Endothelial cell of umbilical vein (primary cell): Measurements from ENCODE around the gene RASL10A. TPM values are rescaled to one million over a fixed set of nuclear protein-coding genes. Genes with fewer than 3 reads are reported as not detected.

Source experiments
- BruUV-seq: library from RNA; stranded (reverse); fragments of 400-500 nt; replicated peaks from 2 replicates; lab custom pipeline; 2021; lab: Mats Ljungman, UMichigan
- CTCF ChIA-PET: fragments of 300-600, 350-600 bp; sonication (Branson Sonifier 250); formaldehyde crosslinking; loops from one replicate; lab custom pipeline; 2021; ENCODE audit warnings: antibody characterized with exemption, inconsistent platforms; lab: Charles Lee
- POLR2A ChIA-PET: fragments of 300-600, 350-600 bp; sonication (Branson Sonifier 250); formaldehyde crosslinking; loops from one replicate; lab custom pipeline; 2021; ENCODE audit warnings: antibody characterized with exemption, inconsistent platforms; lab: Charles Lee
- DNase-seq: peaks from one replicate; pipeline ENCODE4 v3.0.0-alpha.2; 2011; ENCODE audit warnings: low read depth, low spot score
- FAIRE-seq: peaks from 2 replicates; lab custom pipeline; 2011; peaks lifted over from hg19 to GRCh38; lab: Jason Lieb, UNC
- H2AFZ ChIP-seq: 2 replicates; pipeline ENCODE4 v1.6.0; 2012; ENCODE audit warnings: low read depth, low read length, control low read depth, inconsistent platforms
- H3K27ac ChIP-seq: 2 replicates; pipeline ENCODE4 v1.5.1; 2011; ENCODE audit warnings: low read depth, mild to moderate bottlenecking, control low read depth, low read length, moderate library complexity; ENCODE audit not compliant: insufficient read depth
- H3K27me3 ChIP-seq, 2 experiments: 2 replicates each; pipeline versions ENCODE4 v1.6.0 to v1.6.1; 2011; ENCODE audit warnings: low read length in 2 of 2, mixed read lengths in 1 of 2; ENCODE audit not compliant: control insufficient read depth in 2 of 2, insufficient read depth in 2 of 2
- H3K36me3 ChIP-seq, 2 experiments: 2 replicates in 1 of 2; 3 replicates in 1 of 2; pipeline ENCODE4 v1.5.1; 2011; ENCODE audit warnings: low read length in 2 of 2, mild to moderate bottlenecking in 1 of 2, moderate library complexity in 1 of 2; ENCODE audit not compliant: control insufficient read depth in 2 of 2, insufficient read depth in 2 of 2; ENCODE audit errors: extremely low read depth in 1 of 2
- H3K4me1 ChIP-seq: 3 replicates; pipeline ENCODE4 v1.5.1; 2011; ENCODE audit warnings: mild to moderate bottlenecking, low read length; ENCODE audit not compliant: control insufficient read depth, insufficient read depth; ENCODE audit errors: extremely low read depth
- H3K4me2 ChIP-seq: 2 replicates; pipeline ENCODE4 v1.6.1; 2011; ENCODE audit warnings: low read length, control low read depth, mixed read lengths; ENCODE audit not compliant: insufficient read depth
- H3K4me3 ChIP-seq, 3 experiments: fragments of 200-600 bp in 1 of 3; sonication (generic), shearing (Covaris generic) in 1 of 3; replicated peaks in 1 of 3; 2 replicates each; pipeline ENCODE4 v1.5.1; 2011 to 2016; ENCODE audit warnings: control low read depth in 3 of 3, low read length in 3 of 3, mild to moderate bottlenecking in 2 of 3, inconsistent platforms in 1 of 3, low read depth in 1 of 3, moderate library complexity in 1 of 3; ENCODE audit not compliant: insufficient read depth in 1 of 3
- H3K79me2 ChIP-seq: 2 replicates; pipeline ENCODE4 v1.6.0; 2012; ENCODE audit warnings: low read length, inconsistent platforms; ENCODE audit not compliant: control insufficient read depth, insufficient read depth
- H3K9ac ChIP-seq: replicated peaks from 2 replicates; pipeline ENCODE3; 2011; ENCODE audit warnings: low read length, control low read depth; ENCODE audit not compliant: insufficient read depth; ENCODE audit errors: extremely low read depth
- H3K9me1 ChIP-seq: replicated peaks from 3 replicates; pipeline ENCODE4 v1.6.0; 2011; ENCODE audit warnings: mild to moderate bottlenecking, low read length; ENCODE audit not compliant: control insufficient read depth, insufficient read depth; ENCODE audit errors: extremely low read depth
- H3K9me3 ChIP-seq: replicated peaks from 2 replicates; pipeline ENCODE4 v1.5.1; 2012; ENCODE audit warnings: low read length, inconsistent platforms; ENCODE audit not compliant: control insufficient read depth, insufficient read depth
- H4K20me1 ChIP-seq: replicated peaks from 2 replicates; pipeline ENCODE3; 2011; ENCODE audit warnings: mild to moderate bottlenecking, low read length; ENCODE audit not compliant: control insufficient read depth, insufficient read depth; ENCODE audit errors: extremely low read depth
- EZH2 ChIP-seq: IDR thresholded peaks from 2 replicates; pipeline ENCODE4 v1.6.1; 2012; ENCODE audit warnings: borderline replicate concordance, low read depth, mild to moderate bottlenecking, moderate library complexity, low read length, inconsistent platforms; ENCODE audit not compliant: severe bottlenecking
- GATA2 ChIP-seq: IDR thresholded peaks from 2 replicates; pipeline ENCODE4 v1.7.0; 2011; ENCODE audit warnings: low read depth, mild to moderate bottlenecking, moderate library complexity, mixed read lengths, low read length; ENCODE audit not compliant: insufficient read length, insufficient read depth
- JUN ChIP-seq: IDR thresholded peaks from 2 replicates; pipeline ENCODE4 v1.6.1; 2011; ENCODE audit warnings: borderline replicate concordance, low read depth; ENCODE audit not compliant: insufficient read length, insufficient read depth
- dilution Hi-C: fragments of 300-500 bp; cut with MboI; formaldehyde crosslinking; loops from one replicate; pipeline ENCODE4 v1.15.0; 2019; ENCODE audit warnings: low sequenced_read_pairs; ENCODE audit not compliant: extremely low pct_ligation_motif_present
- intact Hi-C: fragments of 100-400 bp; cut with micrococcal nuclease; formaldehyde crosslinking; loops from one replicate; pipeline ENCODE4 v1.10.0; 2022
- polyA plus RNA-seq, 4 experiments: library from polyadenylated mRNA; depleted of rRNA in 3 of 4; stranded (reverse) in 3 of 4; unstranded in 1 of 4; fragments of >200 nt; gene quantifications; 2 replicates each; pipeline versions ENCODE4 v1.2.1 to v1.2.3, GENCODE V29; 2011 to 2012; ENCODE audit warnings: missing spikeins in 1 of 4
- total RNA-seq: library from RNA; stranded (reverse); gene quantifications from 2 replicates; pipeline ENCODE4 v1.2.3, GENCODE V29; 2021
- TF ChIP-seq, protein P1 (sequence below): IDR thresholded peaks from 2 replicates; pipeline ENCODE4 v1.6.1; 2011; ENCODE audit not compliant: insufficient read depth, insufficient read length
- TF ChIP-seq, protein P2 (sequence below), 2 donors: IDR thresholded peaks; 1 replicate in 1 of 2; 2 replicates in 1 of 2; pipeline ENCODE4 v1.5.1; 2011; ENCODE audit warnings: low read length in 2 of 2, mild to moderate bottlenecking in 2 of 2, moderate library complexity in 2 of 2, control low read depth in 1 of 2, inconsistent platforms in 1 of 2, low read depth in 1 of 2; ENCODE audit not compliant: insufficient read depth in 1 of 2; ENCODE audit errors: extremely low read depth in 1 of 2

The RASL10A gene
- total and polyA plus RNA-seq, 2 donors (not counting 3 experiments of a cell fraction or from before 2014, with no cell fraction given): 1.1 to 1.9 TPM

DNA sequence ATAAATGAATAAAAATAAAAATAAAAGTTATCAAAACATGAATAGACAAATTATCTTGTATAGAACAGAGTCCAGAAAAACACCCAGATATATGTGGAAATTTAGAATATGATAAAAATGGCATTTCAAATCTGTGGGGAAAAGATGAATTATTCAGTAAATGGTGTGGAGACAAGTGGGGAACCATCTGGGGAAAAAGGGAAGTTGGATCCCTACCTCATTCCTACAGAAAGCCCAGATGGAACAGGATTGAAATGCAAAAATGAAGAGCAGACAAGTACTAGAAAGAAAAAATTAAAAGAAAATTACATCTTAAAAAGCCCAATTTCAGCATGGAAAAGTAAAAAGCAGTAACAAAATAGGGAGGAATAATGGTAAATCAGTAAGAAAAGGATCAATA lies 8.1 kb upstream of the RASL10A start:
- BruUV-seq: no TSS peak
- dilution Hi-C loops: no loop called here
- Histone ChIP-seq H3K9ac (no peak overlapping the region), H3K79me2 (no peaks in the 10 kb centered on the region), H3K36me3 (peaks cover 0 to 18% of the 10 kb centered on the region in 2 experiments), H4K20me1 (no peaks in the 10 kb centered on the region), H2AFZ (no peak overlapping the region), H3K27me3 (no peaks in the 10 kb centered on the region), H3K4me3 (no peak overlapping the region), H3K9me1 (no peaks in the 10 kb centered on the region), H3K9me3 (no peaks in the 10 kb centered on the region), H3K4me1 (no peaks in the 10 kb centered on the region), H3K27ac (no peak overlapping the region), H3K4me2 (no peak overlapping the region)
- ChIA-PET POLR2A (no interaction called here), CTCF (interaction anchor here (0.6 kb wide), 1 partner anchor 547 kb away, joined by 3 read pairs; no protein-coding TSS in a partner anchor)
- intact Hi-C loops: no loop called here
- DNase-seq (no peak), FAIRE-seq (no peak)
- TF ChIP-seq GATA2: no peak
- TF ChIP-seq, protein P1, sequence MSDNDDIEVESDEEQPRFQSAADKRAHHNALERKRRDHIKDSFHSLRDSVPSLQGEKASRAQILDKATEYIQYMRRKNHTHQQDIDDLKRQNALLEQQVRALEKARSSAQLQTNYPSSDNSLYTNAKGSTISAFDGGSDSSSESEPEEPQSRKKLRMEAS: no peak
- no peak for TF ChIP-seq JUN
- TF ChIP-seq EZH2: no peak
- TF ChIP-seq, protein P2, sequence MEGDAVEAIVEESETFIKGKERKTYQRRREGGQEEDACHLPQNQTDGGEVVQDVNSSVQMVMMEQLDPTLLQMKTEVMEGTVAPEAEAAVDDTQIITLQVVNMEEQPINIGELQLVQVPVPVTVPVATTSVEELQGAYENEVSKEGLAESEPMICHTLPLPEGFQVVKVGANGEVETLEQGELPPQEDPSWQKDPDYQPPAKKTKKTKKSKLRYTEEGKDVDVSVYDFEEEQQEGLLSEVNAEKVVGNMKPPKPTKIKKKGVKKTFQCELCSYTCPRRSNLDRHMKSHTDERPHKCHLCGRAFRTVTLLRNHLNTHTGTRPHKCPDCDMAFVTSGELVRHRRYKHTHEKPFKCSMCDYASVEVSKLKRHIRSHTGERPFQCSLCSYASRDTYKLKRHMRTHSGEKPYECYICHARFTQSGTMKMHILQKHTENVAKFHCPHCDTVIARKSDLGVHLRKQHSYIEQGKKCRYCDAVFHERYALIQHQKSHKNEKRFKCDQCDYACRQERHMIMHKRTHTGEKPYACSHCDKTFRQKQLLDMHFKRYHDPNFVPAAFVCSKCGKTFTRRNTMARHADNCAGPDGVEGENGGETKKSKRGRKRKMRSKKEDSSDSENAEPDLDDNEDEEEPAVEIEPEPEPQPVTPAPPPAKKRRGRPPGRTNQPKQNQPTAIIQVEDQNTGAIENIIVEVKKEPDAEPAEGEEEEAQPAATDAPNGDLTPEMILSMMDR (IDR thresholded peaks at IDR 0.05; ENCODE audit: extremely low read depth in 1 of 2, insufficient read depth in 1 of 2, low read depth in 1 of 2, low read length in 2 of 2): no peak
